T-helper 17 cell (primary cell): ENCODE data around the gene ALOX5AP. TPM values are rescaled to one million over a fixed set of nuclear protein-coding genes. Genes with fewer than 3 reads are reported as not detected.
A peak's percentile ranks its signal among the peaks of the same experiment; 100 is the strongest.

Experiments
- ATAC-seq: fragments of 150-1000 bp; cut with Tn5 transposase; 2 replicates; pipeline ENCODE4 v1.10.0; 2021; ENCODE audit warnings: mild to moderate bottlenecking, moderate library complexity
- DNase-seq, 3 donors: peaks; one replicate each; pipeline versions ENCODE4 v3.0.0 to v3.0.0-alpha.2; 2020 to 2021
- H3K9me3 ChIP-seq: one replicate; pipeline ENCODE4 v1.7.0; 2013; ENCODE audit warnings: low read length, mild to moderate bottlenecking; ENCODE audit not compliant: control insufficient read depth, poor library complexity, severe bottlenecking
- H3K27ac Mint-ChIP-seq: one replicate; pipeline ENCODE4 v1.8.0; 2022; ENCODE audit warnings: mild to moderate bottlenecking, moderate library complexity, mixed read lengths
- H3K27me3 Mint-ChIP-seq: one replicate; pipeline ENCODE4 v1.8.0; 2022; ENCODE audit warnings: mixed read lengths
- H3K36me3 Mint-ChIP-seq: one replicate; pipeline ENCODE4 v1.8.0; 2022; ENCODE audit warnings: low read depth, mixed read lengths
- H3K4me1 Mint-ChIP-seq: one replicate; pipeline ENCODE4 v1.8.0; 2022; ENCODE audit warnings: mild to moderate bottlenecking, mixed read lengths
- H3K4me3 Mint-ChIP-seq: one replicate; pipeline ENCODE4 v1.8.0; 2022; ENCODE audit warnings: mild to moderate bottlenecking, moderate library complexity, mixed read lengths
- total RNA-seq, 4 donors: library from RNA in 2 of 4; stranded (reverse) in 2 of 4; gene quantifications; one replicate each; pipeline ENCODE4 v1.2.3 and lab custom pipeline; 2022 to 2026

The ALOX5AP gene
- total RNA-seq, 2 donors from 2014 or later: 58.4 to 68.4 TPM

GRCh38 chr13:30792285-30793000 is 57.1 kb downstream of the ALOX5AP start:
- no peaks in the 10 kb centered on the region for H3K36me3 Mint-ChIP-seq
- H3K27ac Mint-ChIP-seq: peak overlapping the region; percentile 9
- no peaks in the 10 kb centered on the region for H3K27me3 Mint-ChIP-seq
- H3K4me1 Mint-ChIP-seq: peaks cover 25% of the 10 kb centered on the region
- H3K4me3 Mint-ChIP-seq: no peak overlapping the region
- no peaks in the 10 kb centered on the region for H3K9me3 ChIP-seq
- no peak for ATAC-seq
- no peak for DNase-seq

- no peaks in the 10 kb centered on the region for H3K36me3 Mint-ChIP-seq
- DNase-seq (no peak), ATAC-seq (peak; percentile 61)
- H3K27me3 Mint-ChIP-seq: no peaks in the 10 kb centered on the region
- peaks cover 31% of the 10 kb centered on the region for H3K4me1 Mint-ChIP-seq
- peak overlapping the region; percentile 92 for H3K27ac Mint-ChIP-seq
- H3K9me3 ChIP-seq: no peaks in the 10 kb centered on the region
- H3K4me3 Mint-ChIP-seq: peak overlapping the region; percentile 80
These were observed 60.8 kb downstream of the ALOX5AP start for GRCh38 chr13:30796132-30796572.

- no peak for DNase-seq
- H3K4me3 Mint-ChIP-seq: peak overlapping the region; percentile 80
- peak; percentile 14 for ATAC-seq
These were observed 61.6 kb downstream of the ALOX5AP start for GRCh38 chr13:30796631-30797601.

GRCh38 chr13:30797847-30798535 is 62.6 kb downstream of the ALOX5AP start:
- Mint-ChIP-seq H3K4me3 (peak overlapping the region; percentile 9), H3K4me1 (peaks cover 36% of the 10 kb centered on the region), H3K27me3 (no peaks in the 10 kb centered on the region), H3K27ac (peak overlapping the region; percentile 45), H3K36me3 (no peaks in the 10 kb centered on the region)
- ATAC-seq (no peak), DNase-seq (no peak)
- H3K9me3 ChIP-seq: no peaks in the 10 kb centered on the region

More at GRCh38 chr13:30796631-30797601, 61.6 kb downstream of the ALOX5AP start:
- Mint-ChIP-seq H3K27me3 (no peaks in the 10 kb centered on the region), H3K36me3 (no peaks in the 10 kb centered on the region), H3K27ac (peak overlapping the region; percentile 92), H3K4me1 (peaks cover 31% of the 10 kb centered on the region)
- H3K9me3 ChIP-seq: no peaks in the 10 kb centered on the region

GRCh38 chr13:30798776-30799355 is 63.5 kb downstream of the ALOX5AP start:
- Mint-ChIP-seq H3K4me1 (peaks cover 42% of the 10 kb centered on the region), H3K4me3 (no peak overlapping the region), H3K27ac (peak overlapping the region; percentile 11), H3K36me3 (no peaks in the 10 kb centered on the region), H3K27me3 (no peaks in the 10 kb centered on the region)
- DNase-seq (no peak), ATAC-seq (no peak)
- no peaks in the 10 kb centered on the region for H3K9me3 ChIP-seq

GRCh38 chr13:30799356-30799824 is 64.0 kb downstream of the ALOX5AP start:
- ATAC-seq (no peak), DNase-seq (no peak)
- Mint-ChIP-seq H3K36me3 (no peaks in the 10 kb centered on the region), H3K4me1 (peaks cover 42% of the 10 kb centered on the region), H3K27ac (peak overlapping the region; percentile 11), H3K4me3 (no peak overlapping the region), H3K27me3 (no peaks in the 10 kb centered on the region)
- no peaks in the 10 kb centered on the region for H3K9me3 ChIP-seq

- no peaks in the 10 kb centered on the region for H3K9me3 ChIP-seq
- peak overlapping the region; percentile 39 for H3K27ac Mint-ChIP-seq
- DNase-seq (no peak), ATAC-seq (no peak)
- peaks cover 36% of the 10 kb centered on the region for H3K4me1 Mint-ChIP-seq
- H3K4me3 Mint-ChIP-seq: no peak overlapping the region
- H3K36me3 Mint-ChIP-seq: no peaks in the 10 kb centered on the region
- H3K27me3 Mint-ChIP-seq: no peaks in the 10 kb centered on the region
These were observed 64.8 kb downstream of the ALOX5AP start for GRCh38 chr13:30800107-30800506.

GRCh38 chr13:30802501-30802900 is 67.2 kb downstream of the ALOX5AP start:
- H3K27me3 Mint-ChIP-seq: no peaks in the 10 kb centered on the region
- peak overlapping the region; percentile 53 for H3K4me3 Mint-ChIP-seq
- DNase-seq: no peak
- H3K27ac Mint-ChIP-seq: no peak overlapping the region
- no peaks in the 10 kb centered on the region for H3K9me3 ChIP-seq
- ATAC-seq: no peak
- H3K36me3 Mint-ChIP-seq: no peaks in the 10 kb centered on the region
- peaks cover 19% of the 10 kb centered on the region for H3K4me1 Mint-ChIP-seq

GRCh38 chr13:30802953-30803478 is 67.7 kb downstream of the ALOX5AP start:
- Mint-ChIP-seq H3K4me3 (peak overlapping the region; percentile 53), H3K4me1 (peaks cover 19% of the 10 kb centered on the region), H3K27me3 (no peaks in the 10 kb centered on the region), H3K27ac (peak overlapping the region; percentile 66), H3K36me3 (no peaks in the 10 kb centered on the region)
- peak; percentile 99 for ATAC-seq
- peak; percentile 63 to 78 (median 69) for DNase-seq
- H3K9me3 ChIP-seq: no peaks in the 10 kb centered on the region

- peak overlapping the region; percentile 52 for H3K4me3 Mint-ChIP-seq
- DNase-seq (no peak), ATAC-seq (no peak)
- no peaks in the 10 kb centered on the region for H3K36me3 Mint-ChIP-seq
- H3K4me1 Mint-ChIP-seq: peaks cover 21% of the 10 kb centered on the region
- H3K27ac Mint-ChIP-seq: peak overlapping the region; percentile 66
- no peaks in the 10 kb centered on the region for H3K27me3 Mint-ChIP-seq
- H3K9me3 ChIP-seq: no peaks in the 10 kb centered on the region
These were observed 68.4 kb downstream of the ALOX5AP start for GRCh38 chr13:30803749-30804148.

GRCh38 chr13:30804474-30804873 is 69.1 kb downstream of the ALOX5AP start:
- no peaks in the 10 kb centered on the region for H3K36me3 Mint-ChIP-seq
- DNase-seq (no peak), ATAC-seq (no peak)
- H3K27me3 Mint-ChIP-seq: no peaks in the 10 kb centered on the region
- peak overlapping the region; percentile 66 for H3K27ac Mint-ChIP-seq
- H3K4me1 Mint-ChIP-seq: peaks cover 21% of the 10 kb centered on the region
- no peak overlapping the region for H3K4me3 Mint-ChIP-seq
- no peaks in the 10 kb centered on the region for H3K9me3 ChIP-seq

GRCh38 chr13:30805132-30805537 is 69.8 kb downstream of the ALOX5AP start:
- H3K27me3 Mint-ChIP-seq: no peaks in the 10 kb centered on the region
- ATAC-seq (no peak), DNase-seq (no peak)
- H3K4me3 Mint-ChIP-seq: no peak overlapping the region
- peaks cover 15% of the 10 kb centered on the region for H3K4me1 Mint-ChIP-seq
- H3K27ac Mint-ChIP-seq: no peak overlapping the region
- H3K9me3 ChIP-seq: no peaks in the 10 kb centered on the region
- H3K36me3 Mint-ChIP-seq: no peaks in the 10 kb centered on the region
